ENCODE measurements around the gene FMN1. TPM values are rescaled to one million over a fixed set of nuclear protein-coding genes. Genes with fewer than 3 reads are reported as not detected.

Gene FMN1
- total and polyA plus RNA-seq, 2 of the 8 experiments (the other 6 are each of a cell fraction or from before 2014, with no cell fraction given): 0.27 to 3.7 TPM

- Histone ChIP-seq H4K20me1 (replicated peaks in 1 of 2; ENCODE audit: control insufficient read depth in 1 of 2, insufficient read depth in 2 of 2, low read length in 2 of 2) (no peaks in the 10 kb centered on the region), H3K18ac (ENCODE audit: extremely low read depth, low read length) (no peak overlapping the region), H2AK5ac (ENCODE audit: low read depth, low read length) (no peak overlapping the region), H3K36me3 (ENCODE audit: control insufficient read depth in 2 of 4, insufficient read depth in 4 of 4, low read length in 3 of 4) (no peaks in the 10 kb centered on the region), H2BK12ac (ENCODE audit: low read depth, low read length) (no peak overlapping the region), H3K79me2 (ENCODE audit: control insufficient read depth in 1 of 2, insufficient read depth in 2 of 2, low read length in 2 of 2) (no peaks in the 10 kb centered on the region), H4K91ac (replicated peaks; ENCODE audit: insufficient read length, low read length) (no peak overlapping the region), H3K79me1 (ENCODE audit: low read depth, low read length) (no peaks in the 10 kb centered on the region), H3K4me3 (ENCODE audit: extremely low read depth in 1 of 4, insufficient read depth in 2 of 4, low read depth in 3 of 4, low read length in 4 of 4) (no peak overlapping the region), H3K4ac (replicated peaks; ENCODE audit: insufficient read length, low read depth, low read length) (no peak overlapping the region), H3K14ac (ENCODE audit: insufficient read length) (no peak overlapping the region), H2BK15ac (ENCODE audit: low read length) (no peak overlapping the region), H2AFZ (ENCODE audit: low read length) (no peak overlapping the region), H4K5ac (ENCODE audit: insufficient read length, low read depth, low read length) (no peak overlapping the region), H3K4me2 (ENCODE audit: insufficient read depth in 1 of 2, low read depth in 2 of 2, low read length in 2 of 2) (no peak overlapping the region), H2BK120ac (replicated peaks; ENCODE audit: low read depth, low read length) (no peak overlapping the region), H3K4me1 (replicated peaks in 1 of 4; ENCODE audit: control insufficient read depth in 3 of 4, insufficient read depth in 4 of 4, low read length in 3 of 4) (no peaks in the 10 kb centered on the region), H3K23ac (ENCODE audit: insufficient read length) (no peak overlapping the region), H3K27me3 (replicated peaks in 1 of 4; ENCODE audit: control insufficient read depth in 3 of 4, extremely low read depth in 1 of 4, insufficient read depth in 3 of 4, low read length in 3 of 4) (no peaks in the 10 kb centered on the region), H3K27ac (ENCODE audit: low read depth, low read length) (no peak overlapping the region), H3K56ac (replicated peaks; ENCODE audit: insufficient read length, low read depth, low read length) (no peak overlapping the region), H2BK20ac (ENCODE audit: low read length) (no peak overlapping the region), H3K9ac (replicated peaks in 1 of 4; ENCODE audit: extremely low read depth in 1 of 4, low read depth in 3 of 4, low read length in 3 of 4) (no peak overlapping the region), H2BK5ac (ENCODE audit: low read depth, low read length) (no peak overlapping the region), H4K8ac (ENCODE audit: extremely low read depth, insufficient read depth, low read length) (no peak overlapping the region), H3K9me3 (ENCODE audit: insufficient read depth in 2 of 2, low read depth in 1 of 2, low read length in 1 of 2) (no peaks in the 10 kb centered on the region), H3K23me2 (ENCODE audit: low read depth, low read length) (no peaks in the 10 kb centered on the region)
- DNase-seq (ENCODE audit: low read depth in 1 of 2, low spot score in 2 of 2): no peak
- ChIA-PET CTCF (ENCODE audit: partially characterized antibody) (no interaction called here), POLR2A (ENCODE audit: partially characterized antibody) (no interaction called here)
- no peak for FAIRE-seq
- TF ChIP-seq POU5F1 (IDR thresholded peaks at IDR 0.05; ENCODE audit: low read depth, low read length) (no peak), POLR2A (IDR thresholded peaks at IDR 0.05; ENCODE audit: control extremely low read depth in 1 of 2, low read depth in 2 of 2, low read length in 2 of 2) (no peak), NANOG (IDR thresholded peaks at IDR 0.05; ENCODE audit: insufficient read depth, low read depth, low read length, poor library complexity, severe bottlenecking) (no peak), EZH2 (IDR thresholded peaks at IDR 0.05; ENCODE audit: low read depth, low read length, severe bottlenecking) (no peak), EGR1 (IDR thresholded peaks at IDR 0.05; ENCODE audit: borderline replicate concordance, low read depth, low read length) (no peak), CHD1 (IDR thresholded peaks at IDR 0.05; ENCODE audit: low read depth, low read length) (no peak), KDM1A (IDR thresholded peaks at IDR 0.05; ENCODE audit: borderline replicate concordance, low read length) (no peak), GABPA (IDR thresholded peaks at IDR 0.05; ENCODE audit: borderline replicate concordance, insufficient read depth, low read length) (no peak), SRF (IDR thresholded peaks at IDR 0.05; ENCODE audit: low read depth, low read length) (no peak), CBX5 (IDR thresholded peaks at IDR 0.05; ENCODE audit: low read depth, low read length) (no peak), EP300 (IDR thresholded peaks at IDR 0.05; ENCODE audit: borderline replicate concordance in 1 of 2, low read depth in 2 of 2, low read length in 2 of 2) (no peak), RNF2 (IDR thresholded peaks at IDR 0.05; ENCODE audit: borderline replicate concordance, low read depth, low read length, missing control alignments, poor library complexity, severe bottlenecking) (no peak), CTCF (IDR thresholded peaks at IDR 0.05; ENCODE audit: control extremely low read depth in 1 of 3, insufficient read depth in 1 of 3, low read depth in 1 of 3, low read length in 3 of 3) (no peak)
Measured at GRCh38 chr15:32967521-32967920, 227.0 kb downstream of the FMN1 start.
